HG02588 (cell line): ENCODE measurements around the gene LMBR1L.
"Not testable (repeated sequence)": the region's sequence is repeated elsewhere in the genome, so short reads cannot be mapped to it uniquely, and the experiment has no call there.

ENCODE experiments used
- ATAC-seq: cut with Tn5 transposase; IDR thresholded peaks from one replicate; pipeline ENCODE4 v1.9.1; 2021; ENCODE audit warnings: mild to moderate bottlenecking, moderate library complexity; ENCODE audit not compliant: unreplicated experiment

The LMBR1L gene, protein sequence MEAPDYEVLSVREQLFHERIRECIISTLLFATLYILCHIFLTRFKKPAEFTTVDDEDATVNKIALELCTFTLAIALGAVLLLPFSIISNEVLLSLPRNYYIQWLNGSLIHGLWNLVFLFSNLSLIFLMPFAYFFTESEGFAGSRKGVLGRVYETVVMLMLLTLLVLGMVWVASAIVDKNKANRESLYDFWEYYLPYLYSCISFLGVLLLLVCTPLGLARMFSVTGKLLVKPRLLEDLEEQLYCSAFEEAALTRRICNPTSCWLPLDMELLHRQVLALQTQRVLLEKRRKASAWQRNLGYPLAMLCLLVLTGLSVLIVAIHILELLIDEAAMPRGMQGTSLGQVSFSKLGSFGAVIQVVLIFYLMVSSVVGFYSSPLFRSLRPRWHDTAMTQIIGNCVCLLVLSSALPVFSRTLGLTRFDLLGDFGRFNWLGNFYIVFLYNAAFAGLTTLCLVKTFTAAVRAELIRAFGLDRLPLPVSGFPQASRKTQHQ

DNA sequence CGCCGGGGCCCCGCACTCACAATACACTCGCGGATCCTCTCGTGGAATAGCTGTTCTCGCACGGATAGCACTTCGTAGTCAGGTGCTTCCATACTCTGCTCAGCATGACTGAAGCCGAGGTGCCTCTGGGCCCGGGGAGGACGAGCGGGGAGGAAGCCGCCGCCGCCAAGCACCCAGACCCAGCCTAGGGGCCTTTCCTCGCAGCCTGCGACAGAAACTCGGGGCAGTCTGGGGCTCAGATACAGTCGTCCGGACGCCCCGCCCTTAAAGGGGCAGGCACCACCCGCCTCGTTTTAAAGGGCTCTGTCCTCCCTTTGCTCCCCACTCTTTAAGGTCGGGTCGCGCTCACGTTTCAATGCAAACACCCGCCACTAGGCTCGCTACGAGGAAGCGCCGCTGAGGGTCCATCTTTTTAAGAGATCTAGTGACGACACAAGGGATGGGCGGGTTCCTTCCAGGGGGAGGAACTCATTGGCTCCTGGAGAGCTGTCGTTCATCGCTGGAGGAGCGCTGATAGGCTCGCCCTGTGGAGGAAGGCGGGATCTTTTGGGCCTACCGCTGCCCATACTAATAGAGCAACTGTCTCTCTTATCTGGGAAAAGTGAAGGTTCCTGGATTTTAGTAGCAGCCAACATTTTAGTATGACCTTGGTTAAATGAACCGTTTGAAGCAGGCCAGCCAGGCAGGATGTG is at the start of gene LMBR1L:
TSS of gene LMBR1L (minus strand) at position 384 of the 692 bp plus-strand sequence. CDS start at position 92, 292 bp downstream.
- peak; percentile 99 for ATAC-seq

DNA sequence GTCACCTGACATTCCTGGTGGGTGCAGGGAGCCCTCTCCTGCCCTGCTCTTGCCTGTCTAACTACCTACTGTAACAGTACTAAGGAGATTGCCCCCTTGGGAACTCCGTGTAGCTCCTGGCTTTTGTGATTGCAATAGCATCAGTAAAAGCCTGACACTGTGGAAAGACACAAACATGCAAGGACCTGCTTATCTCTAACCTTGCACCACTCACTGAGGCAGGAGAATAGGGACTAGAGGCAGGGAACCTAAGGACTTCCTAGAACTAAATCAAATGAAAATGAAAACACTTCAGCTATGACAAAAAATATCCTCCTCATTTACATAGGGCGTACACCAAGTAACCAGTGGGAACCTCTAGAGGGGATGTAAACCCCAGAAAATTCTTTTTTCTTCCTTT is 49.8 kb upstream of the LMBR1L start:
- ATAC-seq, result no peak

DNA sequence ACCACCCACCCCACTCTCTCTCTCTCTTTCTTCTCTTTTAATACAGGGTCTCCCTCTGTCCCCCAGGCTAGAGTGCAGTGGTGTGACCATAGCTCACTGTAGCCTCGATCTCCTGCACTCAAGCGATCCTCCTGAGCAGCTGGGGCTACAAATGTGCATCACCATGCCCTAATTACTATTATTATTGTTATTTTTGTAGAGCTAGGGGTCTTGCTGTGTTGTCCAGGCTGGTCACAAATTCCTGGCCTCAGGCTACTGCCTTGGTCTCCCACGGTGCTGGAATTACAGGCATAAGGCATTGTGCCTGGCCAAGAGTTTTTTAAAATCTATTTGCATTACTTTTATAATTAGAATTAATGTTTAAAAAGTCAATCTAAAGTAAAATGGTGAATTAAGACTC is 43.6 kb upstream of the LMBR1L start:
- ATAC-seq, result no peak

DNA sequence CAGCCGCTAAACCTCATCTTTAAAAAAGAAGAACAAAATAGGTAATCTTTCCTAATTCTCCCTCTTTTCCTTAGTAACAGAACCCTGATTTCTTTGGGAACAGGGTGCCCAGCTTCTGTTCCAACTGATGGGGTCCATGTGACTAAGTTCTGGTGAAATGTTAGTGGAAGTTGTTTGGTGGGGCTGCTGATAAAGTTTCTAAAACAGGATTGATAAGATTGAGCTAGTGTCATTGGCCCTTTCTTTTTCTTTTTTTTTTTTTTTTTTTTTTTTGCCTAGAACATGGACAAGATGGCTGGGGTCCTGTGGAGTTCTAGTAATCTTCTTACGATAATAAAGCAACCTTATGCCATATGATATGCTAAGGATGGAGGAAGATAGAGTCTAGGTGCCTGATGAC is 36.7 kb upstream of the LMBR1L start:
- ATAC-seq, result no peak

DNA sequence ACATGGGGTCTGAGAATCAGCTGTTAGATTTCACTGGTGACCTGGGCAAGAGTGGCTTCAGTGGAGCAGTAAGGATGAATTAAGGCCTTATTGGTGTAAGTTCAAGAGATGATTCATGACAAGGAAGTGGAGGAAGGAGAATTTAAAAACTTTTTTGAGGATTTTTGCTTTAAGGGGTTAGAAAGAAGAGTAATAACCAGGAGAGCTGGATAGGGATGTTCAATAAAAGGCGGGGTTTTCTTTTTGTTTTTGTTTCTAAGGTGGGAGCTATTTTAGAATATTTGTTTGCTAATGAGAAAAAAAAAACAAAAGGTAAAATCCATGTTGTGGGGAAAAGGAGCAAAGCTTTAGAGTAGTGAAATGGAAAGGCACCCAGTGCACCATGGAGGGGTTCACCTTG is 35.8 kb upstream of the LMBR1L start:
- no peak for ATAC-seq

DNA sequence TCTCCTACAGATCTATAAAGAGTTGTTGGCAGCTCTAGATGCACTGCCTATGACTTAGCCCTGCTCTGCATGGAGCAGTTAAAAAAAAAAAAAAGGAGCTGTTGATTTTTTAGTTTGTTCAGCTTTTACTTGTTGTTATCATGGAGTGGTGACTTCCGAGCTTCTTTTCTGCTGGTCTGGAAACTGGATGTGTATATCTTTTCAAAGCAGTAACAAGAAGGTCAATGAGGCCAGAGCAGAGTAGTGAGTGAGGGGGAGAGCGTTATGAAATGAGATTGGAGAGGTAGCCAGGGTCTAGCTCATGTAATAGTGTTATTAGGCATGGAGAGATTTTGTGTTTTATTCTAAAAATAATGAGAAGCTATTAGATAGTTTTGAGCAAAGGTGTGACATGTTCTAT is 33.7 kb upstream of the LMBR1L start:
- no peak for ATAC-seq

DNA sequence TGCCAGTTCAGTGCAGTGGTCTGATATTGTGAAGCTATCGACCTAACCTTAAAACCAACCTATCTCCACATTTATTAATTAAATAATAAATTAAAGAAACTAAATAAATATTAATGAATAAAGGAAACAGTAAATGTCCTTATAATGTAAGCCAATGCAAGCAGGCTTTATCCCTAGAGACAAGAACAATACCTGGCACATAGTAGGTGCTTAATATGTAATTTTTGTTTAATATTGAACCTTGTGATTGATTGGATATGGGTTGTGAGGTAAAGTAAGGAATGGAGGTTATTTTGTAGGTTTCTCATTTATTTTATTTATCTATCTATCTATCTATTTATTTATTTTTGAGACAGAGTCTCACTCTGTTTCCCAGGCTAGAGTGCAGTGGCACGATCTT is 28.4 kb upstream of the LMBR1L start:
- no peak for ATAC-seq

DNA sequence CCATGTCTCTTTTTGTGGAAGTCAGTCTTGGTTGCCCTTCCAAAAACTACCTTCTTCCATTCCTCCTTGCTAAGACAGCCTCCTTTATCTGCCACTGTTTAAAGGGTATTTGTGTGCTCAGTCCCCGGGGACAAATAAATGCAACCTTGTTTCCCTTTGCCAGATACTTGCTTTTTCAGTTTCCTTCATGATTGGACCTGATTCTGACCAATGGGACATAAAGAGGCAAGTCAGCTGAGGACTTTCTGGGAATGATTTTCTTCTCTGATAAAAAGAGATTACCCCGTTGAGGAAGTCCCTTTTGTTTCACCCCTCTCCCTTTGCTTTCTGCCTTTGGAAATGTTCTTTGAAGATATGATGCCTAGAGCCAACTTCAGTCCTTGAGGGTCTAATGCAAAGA is 27.9 kb upstream of the LMBR1L start:
- ATAC-seq, result no peak

DNA sequence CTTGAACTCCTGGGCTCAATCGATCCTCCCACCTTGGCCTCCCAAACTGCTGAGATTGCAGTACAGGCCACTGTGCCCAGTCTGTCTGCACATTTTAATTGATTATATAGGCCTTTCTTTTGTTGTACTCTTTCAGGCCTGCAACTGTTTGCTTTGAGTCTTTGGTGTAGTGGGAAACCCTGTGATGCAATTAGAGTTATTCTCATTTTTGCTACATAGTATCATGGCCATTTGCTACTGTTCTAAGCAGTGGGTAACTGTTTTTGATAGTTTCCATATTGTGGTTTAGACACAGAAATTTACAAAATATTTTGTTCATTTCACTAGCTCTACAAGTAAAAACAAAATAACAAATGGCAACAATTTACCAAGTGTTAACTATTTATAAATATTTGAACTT is 26.8 kb upstream of the LMBR1L start:
- ATAC-seq, result no peak

DNA sequence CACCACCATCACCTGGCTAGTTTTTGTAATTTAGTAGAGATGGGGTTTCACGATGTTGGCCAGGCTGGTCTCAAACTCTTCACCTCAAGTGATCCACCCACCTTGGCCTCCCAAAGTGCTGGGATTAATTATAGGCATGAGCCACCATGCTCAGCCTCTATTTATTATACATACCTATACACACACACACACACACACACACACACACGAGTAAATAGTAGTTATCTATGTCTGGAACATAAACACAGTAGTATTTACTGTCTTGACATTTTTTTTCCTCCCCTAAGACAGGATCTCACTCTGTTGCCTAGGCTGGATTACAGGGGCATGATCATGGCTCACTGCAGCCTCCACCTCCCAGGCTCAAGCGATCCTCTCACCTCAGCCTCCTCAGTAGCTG is 26.4 kb upstream of the LMBR1L start:
- not testable (repeated sequence) for ATAC-seq

DNA sequence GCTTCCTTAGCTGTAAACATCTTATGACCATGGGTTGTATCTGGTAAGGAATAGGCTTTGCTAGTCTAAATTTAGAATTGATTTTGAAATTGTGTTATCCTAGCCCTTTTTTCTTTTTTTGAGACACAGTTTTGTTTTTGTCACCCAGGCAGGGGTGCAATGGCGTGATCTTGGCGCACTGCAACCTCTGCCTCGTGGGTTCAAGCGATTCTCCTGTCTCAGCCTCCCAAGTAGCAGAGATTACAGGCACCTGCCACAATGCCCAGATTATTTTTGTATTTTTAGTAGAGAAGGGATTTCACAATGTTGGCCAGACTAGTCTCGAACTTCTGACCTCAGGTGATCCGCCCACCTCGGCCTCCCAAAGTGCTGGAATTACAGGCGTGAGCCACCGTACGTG is 22.9 kb upstream of the LMBR1L start:
- no peak for ATAC-seq

DNA sequence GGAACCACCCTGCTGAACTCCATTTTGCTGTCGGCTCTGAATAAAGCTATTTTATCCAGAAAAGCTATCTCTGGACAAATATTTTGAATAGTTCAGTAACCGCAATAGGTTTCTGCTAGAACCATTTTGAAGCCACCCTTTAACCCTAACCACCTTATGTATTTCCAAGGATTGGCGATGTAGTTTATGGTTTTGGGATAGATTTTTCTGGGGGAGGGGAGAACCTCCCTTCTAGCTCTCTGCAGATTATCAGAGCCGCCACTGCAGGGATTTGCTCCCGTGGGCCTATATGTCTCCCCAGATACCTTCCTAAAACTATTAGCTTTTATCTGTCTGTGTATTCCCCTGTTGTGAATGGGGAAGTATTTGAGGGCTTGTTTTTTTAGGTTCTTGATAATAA is 22.4 kb upstream of the LMBR1L start:
- no peak for ATAC-seq

DNA sequence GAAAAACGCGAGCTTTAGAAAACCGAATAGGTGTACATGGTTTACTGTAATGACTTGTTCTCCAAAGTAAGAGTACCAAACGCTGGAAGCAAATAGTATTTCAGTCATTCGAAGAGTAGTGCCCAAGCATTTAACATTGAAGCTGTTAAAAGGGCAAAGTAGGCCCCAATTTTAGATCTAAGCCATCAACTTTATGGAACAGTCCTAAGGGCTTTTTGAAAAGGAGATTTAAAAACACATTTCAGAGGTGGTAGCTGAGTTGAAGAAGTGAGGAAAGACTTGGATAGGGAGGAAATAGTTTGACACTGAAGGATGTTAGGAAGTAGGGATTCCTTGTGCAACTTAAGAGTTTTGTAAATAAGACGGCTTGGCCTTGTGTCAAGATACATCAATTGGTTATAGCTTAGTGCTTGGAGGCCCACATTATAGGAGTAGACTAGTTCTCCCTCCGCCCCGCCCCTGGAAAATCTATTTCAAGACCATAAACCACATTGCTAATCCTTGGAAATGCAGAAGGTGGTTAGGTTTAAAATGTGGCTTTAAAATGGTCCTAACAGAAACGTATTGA is 21.3 kb upstream of the LMBR1L start:
- ATAC-seq, result no peak

DNA sequence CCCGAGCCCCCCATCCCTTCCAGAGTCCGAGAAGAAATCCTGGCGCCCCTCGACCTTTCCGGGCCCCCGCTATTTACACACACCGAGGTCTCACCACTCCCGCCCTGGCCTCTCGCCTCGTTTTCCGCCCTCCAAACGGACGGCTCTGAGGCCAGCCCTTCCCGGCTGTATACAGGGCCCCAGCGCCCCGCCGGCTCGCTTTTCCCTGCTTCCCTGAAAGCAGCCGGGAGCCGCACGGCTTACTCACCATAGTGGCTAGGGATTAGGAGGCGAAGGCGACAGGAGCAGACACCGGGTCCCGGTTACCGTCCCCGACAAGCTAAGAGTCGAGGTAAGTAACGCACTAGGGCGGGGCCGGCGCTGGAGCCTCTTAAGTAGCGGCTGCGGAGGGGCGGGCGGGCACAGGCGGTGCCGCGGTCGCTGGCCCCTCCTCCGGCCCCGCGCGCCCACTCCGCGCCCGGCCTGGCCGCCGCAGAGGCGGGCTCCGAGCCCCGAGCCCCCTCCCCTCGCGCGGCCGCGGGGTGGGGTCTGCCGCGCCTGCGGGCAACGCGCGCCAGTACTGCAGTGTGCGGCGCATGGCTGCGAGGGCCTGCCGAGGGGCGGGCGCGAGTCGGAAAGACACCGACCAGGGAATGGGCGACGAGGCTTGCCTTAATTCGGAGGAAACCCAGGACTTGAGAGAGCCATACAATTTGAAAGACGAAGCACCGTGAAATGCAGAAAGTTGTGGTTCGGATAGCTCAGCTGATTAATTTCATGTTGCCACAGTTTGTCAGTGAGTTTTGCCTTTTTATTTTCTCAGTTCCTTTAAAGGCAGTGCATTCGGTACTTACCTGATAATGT is 20.6 kb upstream of the LMBR1L start, which contains the start of gene TUBA1B:
TSS of gene TUBA1B (minus strand) at position 345 of the 843 bp plus-strand sequence. CDS start at position 250, 95 bp downstream.
- peak; percentile 57 for ATAC-seq

DNA sequence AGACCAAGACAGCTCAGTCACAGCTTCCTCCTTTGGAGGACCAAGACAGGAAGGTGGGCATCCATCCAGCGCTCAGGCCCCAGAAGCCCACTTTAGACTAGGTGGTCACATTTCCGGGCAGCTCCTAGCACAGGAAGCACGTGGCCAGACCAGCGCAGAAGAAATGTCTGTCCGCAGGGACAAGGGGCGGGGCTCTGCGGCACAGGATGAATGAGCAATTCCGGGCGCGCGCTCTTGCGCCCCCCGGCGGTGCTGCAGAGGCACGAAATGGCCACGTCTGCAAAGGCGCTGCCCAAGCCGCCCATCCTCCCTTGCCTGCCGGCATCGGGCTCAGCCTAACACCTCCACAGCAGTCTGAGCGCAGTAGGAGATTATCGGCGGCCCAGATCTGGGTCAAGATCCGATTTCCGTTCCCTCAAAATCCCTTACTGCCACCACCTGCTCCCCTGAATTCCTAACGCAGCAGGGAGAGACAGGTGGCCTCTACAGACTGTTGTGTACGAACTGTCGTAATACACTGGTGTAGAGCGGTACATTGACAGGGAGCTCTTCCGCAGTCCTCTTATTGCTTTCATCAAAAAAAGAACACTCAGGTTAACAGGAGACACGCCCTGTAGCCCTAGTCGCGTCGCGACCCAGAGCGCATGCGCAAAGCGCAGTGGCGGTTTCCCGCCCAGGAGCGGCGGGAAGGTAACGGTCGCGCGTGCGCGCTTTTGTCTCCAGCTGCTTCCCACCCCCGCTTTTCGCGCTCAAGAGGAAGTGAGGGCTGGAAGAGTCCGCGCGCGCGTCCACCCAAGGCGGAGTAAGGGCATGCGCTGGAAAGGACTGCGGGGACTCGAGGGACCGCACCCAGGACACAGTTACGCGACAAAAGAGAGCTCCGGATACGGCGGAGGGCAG is 19.8 kb upstream of the LMBR1L start:
- peak; percentile 52 for ATAC-seq

DNA sequence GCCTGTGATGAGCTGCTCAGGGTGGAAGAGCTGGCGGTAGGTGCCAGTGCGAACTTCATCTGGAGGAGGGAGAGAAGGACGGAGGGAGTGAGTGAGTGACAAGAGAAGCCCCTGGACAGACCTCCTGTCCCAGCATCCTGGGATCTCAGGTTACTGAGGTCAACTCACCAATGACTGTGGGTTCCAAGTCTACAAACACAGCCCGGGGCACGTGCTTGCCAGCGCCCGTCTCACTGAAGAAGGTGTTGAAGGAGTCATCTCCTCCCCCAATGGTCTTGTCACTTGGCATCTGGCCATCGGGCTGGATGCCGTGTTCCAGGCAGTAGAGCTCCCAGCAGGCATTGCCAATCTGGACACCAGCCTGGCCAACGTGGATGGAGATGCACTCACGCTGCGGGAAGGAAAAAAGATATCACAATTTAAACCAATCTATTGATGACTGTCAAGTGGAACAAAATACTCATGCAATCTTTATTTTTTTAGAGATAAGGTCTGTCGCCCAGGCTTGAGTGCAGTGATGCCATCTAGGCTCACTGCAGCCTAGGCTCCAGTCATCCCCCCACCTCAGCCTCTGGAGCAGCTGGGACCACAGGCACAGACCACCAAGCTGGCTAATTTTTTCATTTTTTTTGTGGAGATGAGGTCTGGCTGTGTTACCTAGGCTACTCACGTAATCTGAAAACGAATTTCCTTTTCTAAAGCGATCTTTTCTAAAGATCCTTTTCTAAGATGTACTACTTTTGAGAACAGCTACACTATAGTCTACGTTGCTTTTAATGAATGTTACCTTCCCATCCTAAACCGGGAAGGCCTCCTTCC is 18.9 kb upstream of the LMBR1L start:
- no peak for ATAC-seq

DNA sequence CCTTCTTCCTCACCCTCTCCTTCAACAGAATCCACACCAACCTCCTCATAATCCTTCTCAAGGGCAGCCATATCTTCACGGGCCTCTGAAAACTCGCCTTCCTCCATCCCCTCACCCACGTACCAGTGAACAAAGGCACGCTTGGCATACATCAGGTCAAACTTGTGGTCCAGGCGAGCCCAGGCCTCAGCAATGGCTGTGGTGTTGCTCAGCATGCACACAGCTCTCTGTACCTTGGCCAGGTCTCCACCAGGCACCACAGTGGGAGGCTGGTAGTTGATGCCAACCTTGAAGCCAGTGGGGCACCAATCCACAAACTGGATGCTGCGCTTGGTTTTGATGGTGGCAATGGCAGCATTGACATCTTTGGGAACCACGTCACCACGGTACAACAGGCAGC is 17.3 kb upstream of the LMBR1L start:
- ATAC-seq, result not testable (repeated sequence)

DNA sequence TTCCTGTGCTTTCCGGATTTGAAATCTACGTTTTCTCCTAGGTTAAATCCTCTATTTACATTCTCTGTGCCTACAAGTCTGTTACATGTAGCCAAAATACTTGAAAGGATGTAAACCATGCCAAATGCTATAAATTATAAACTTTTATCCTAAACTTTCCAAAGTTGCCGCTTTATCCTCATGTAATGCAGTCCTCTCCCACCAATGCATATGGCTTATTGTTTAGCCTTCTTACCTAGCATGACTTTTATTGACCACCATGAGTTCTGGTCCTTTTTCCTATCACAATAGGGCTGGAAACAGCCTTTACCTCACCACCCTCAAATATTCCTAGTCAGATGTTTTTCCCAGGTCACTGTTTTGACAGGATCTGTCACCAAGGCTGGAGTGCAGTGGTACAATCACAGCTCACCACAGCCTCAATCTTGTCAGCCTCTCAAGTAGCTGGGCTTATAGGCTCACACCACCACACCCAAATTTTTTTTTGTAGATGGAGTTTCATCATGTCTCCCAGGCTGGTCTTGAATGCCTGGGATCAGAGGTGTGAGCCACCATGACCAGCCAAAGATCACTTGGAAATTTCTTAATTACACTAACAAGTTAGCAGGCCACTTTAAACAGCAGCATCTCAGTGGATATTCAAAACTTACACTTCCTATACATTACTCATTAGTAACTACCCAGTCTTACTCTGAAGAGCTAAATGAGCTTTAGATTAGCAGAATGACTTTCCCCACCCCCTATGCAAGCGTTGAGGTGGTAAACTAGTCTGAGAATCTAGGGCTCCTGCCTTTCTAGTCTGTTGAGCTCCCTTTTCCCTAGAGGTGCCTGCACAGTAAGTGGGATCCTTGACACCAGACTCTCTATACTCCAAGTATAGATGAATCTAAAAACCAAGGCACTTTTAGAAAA is 16.5 kb upstream of the LMBR1L start:
- no peak for ATAC-seq
